GM12878 (cell line): ENCODE measurements around the gene HDAC9. TPM values are rescaled to one million over a fixed set of nuclear protein-coding genes. Genes with fewer than 3 reads are reported as not detected.

Experiments used
- ATAC-seq: fragments of 200-7000 bp; cut with Tn5 transposase; 3 replicates; pipeline ENCODE4 v1.9.1; 2020; ENCODE audit warnings: mild to moderate bottlenecking, moderate library complexity
- BruUV-seq: library from RNA; stranded (reverse); fragments of 400-500 nt; replicated peaks from 2 replicates; lab custom pipeline; 2021; lab: Mats Ljungman, UMichigan
- CTCF ChIA-PET: fragments of 300-600 bp; sonication (Branson Sonifier 250); formaldehyde crosslinking; extraction: SDS; loops from one replicate; lab custom pipeline; 2021; ENCODE audit warnings: inconsistent platforms; lab: Yijun Ruan, JAX
- POLR2A ChIA-PET: fragments of 350-600 bp; formaldehyde crosslinking; extraction: SDS; loops from one replicate; lab custom pipeline; 2021; ENCODE audit warnings: inconsistent platforms; lab: Charles Lee
- RAD21 ChIA-PET: fragments of 300-600 bp; sonication (Branson Sonifier 250); formaldehyde crosslinking; loops from one replicate; lab custom pipeline; 2023; ENCODE audit warnings: antibody characterized with exemption; ENCODE audit not compliant: unreplicated experiment; lab: Charles Lee
- SMC1A ChIA-PET: fragments of 300-600 bp; sonication (Branson Sonifier 250); formaldehyde crosslinking; loops from one replicate; lab custom pipeline; 2023; ENCODE audit not compliant: unreplicated experiment, uncharacterized antibody; lab: Charles Lee
- DNase-seq: peaks from one replicate; pipeline ENCODE4 v3.0.0-alpha.2; 2011; ENCODE audit warnings: low read depth, low spot score
- FAIRE-seq: peaks from 3 replicates; lab custom pipeline; 2011; peaks lifted over from hg19 to GRCh38; lab: Jason Lieb, UNC
- H2AFZ ChIP-seq: 2 replicates; pipeline ENCODE4 v1.6.0; 2011; ENCODE audit warnings: low read depth, low read length, control low read depth; ENCODE audit not compliant: control insufficient read depth
- H3K27ac ChIP-seq: 2 replicates; pipeline ENCODE4 v1.5.1; 2011; ENCODE audit warnings: control low read depth; ENCODE audit not compliant: control insufficient read depth, insufficient read depth
- H3K27me3 ChIP-seq, 2 experiments: replicated peaks in 1 of 2; 2 replicates each; pipeline versions ENCODE4 v1.6.0 to v1.6.1; 2011; ENCODE audit warnings: low read length in 1 of 2; ENCODE audit not compliant: control insufficient read depth in 2 of 2, insufficient read depth in 2 of 2
- H3K36me3 ChIP-seq, 2 experiments: 2 replicates each; pipeline ENCODE4 v1.5.1; 2011; ENCODE audit warnings: low read length in 1 of 2; ENCODE audit not compliant: control insufficient read depth in 2 of 2, insufficient read depth in 2 of 2
- H3K4me1 ChIP-seq: 2 replicates; pipeline ENCODE4 v1.6.1; 2011; ENCODE audit warnings: mild to moderate bottlenecking, low read length, moderate library complexity, mixed read lengths; ENCODE audit not compliant: control insufficient read depth, insufficient read depth
- H3K4me2 ChIP-seq: 2 replicates; pipeline ENCODE4 v1.6.0; 2011; ENCODE audit warnings: control low read depth; ENCODE audit not compliant: control insufficient read depth, insufficient read depth
- H3K4me3 ChIP-seq: fragments of 200-600 bp; sonication (generic); 2 replicates; pipeline ENCODE4 v1.5.1; 2016
- H3K79me2 ChIP-seq: 2 replicates; pipeline ENCODE4 v1.6.0; 2011; ENCODE audit warnings: low read length; ENCODE audit not compliant: control insufficient read depth, insufficient read depth
- H3K9ac ChIP-seq: 2 replicates; pipeline ENCODE4 v1.8.0; 2011; ENCODE audit warnings: low read length, control low read depth, mixed read lengths; ENCODE audit not compliant: control insufficient read depth, insufficient read depth
- H3K9me3 ChIP-seq: replicated peaks from 3 replicates; pipeline ENCODE4 v1.5.1; 2011; ENCODE audit warnings: mild to moderate bottlenecking, low read length; ENCODE audit not compliant: control insufficient read depth, insufficient read depth
- H4K20me1 ChIP-seq: 2 replicates; pipeline ENCODE4 v1.6.0; 2011; ENCODE audit not compliant: control insufficient read depth, insufficient read depth
- IRF3 ChIP-seq: fragments of 450-650 bp; IDR thresholded peaks from 2 replicates; pipeline ENCODE4 v1.6.1; 2014; ENCODE audit warnings: mild to moderate bottlenecking
- JUNB ChIP-seq: IDR thresholded peaks from 2 replicates; pipeline ENCODE4 v1.6.1; 2016; ENCODE audit warnings: antibody characterized with exemption, mild to moderate bottlenecking
- ZBTB33 ChIP-seq: fragments of 450-650 bp; IDR thresholded peaks from 2 replicates; pipeline ENCODE4 v1.6.1; 2017; ENCODE audit warnings: mild to moderate bottlenecking
- WGBS: methylation state at CpG from one replicate; pipeline ENCODE4 v1.1.6; 2016; ENCODE audit warnings: low lambda C conversion rate; ENCODE audit not compliant: insufficient replicate concordance, insufficient coverage; ENCODE audit errors: missing lambda C conversion rate; 5-methylcytosine and 5-hydroxymethylcytosine counted together
- in situ Hi-C: fragments of 300-500 bp; cut with MboI; formaldehyde crosslinking; loops from 9 replicates; pipeline ENCODE4 v1.14.3; 2018; ENCODE audit warnings: mixed read lengths
- intact Hi-C: fragments of 100-400 bp; cut with micrococcal nuclease; formaldehyde crosslinking; loops from one replicate; pipeline ENCODE4 v1.14.2; 2022; ENCODE audit not compliant: unreplicated experiment
- polyA plus RNA-seq, 11 experiments: library from polyadenylated mRNA; depleted of rRNA in 4 of 11; unstranded in 6 of 11; stranded (reverse) in 5 of 11; fragments of >200 nt; fragmentation: Nextera tagmentation in 4 of 11; fragmentation: Illumina TruSeq in 1 of 11; extraction: Ambion mirVana in 4 of 11; extraction: Trizol in 1 of 11; gene quantifications; 1 replicate in 1 of 11; 2 replicates in 10 of 11; pipeline versions ENCODE4 v1.2.1 to v1.2.3, GENCODE V29; 2011 to 2016; ENCODE audit warnings: inconsistent platforms in 2 of 11, missing spikeins in 2 of 11, low read depth in 1 of 11
- total RNA-seq, 4 experiments: library from RNA; depleted of rRNA in 3 of 4; stranded (reverse); fragments of >200 nt in 3 of 4; fragmentation: Illumina TruSeq in 1 of 4; extraction: Trizol in 1 of 4; gene quantifications; 2 replicates each; pipeline versions ENCODE4 v1.2.1 to v1.2.3, GENCODE V29; 2013 to 2021

The HDAC9 gene
- total and polyA plus RNA-seq, 10 of the 15 experiments (the other 5 are each of a cell fraction or from before 2014, with no cell fraction given), result 0.73 to 12.8 (median 0.92) TPM

GRCh38 chr7:18971839-18972238, 476.3 kb downstream of the HDAC9 start (continued):
- TF ChIP-seq ZBTB33 (no peak), JUNB (no peak)

- ATAC-seq (no peak), DNase-seq (no peak), FAIRE-seq (no peak)
- ChIA-PET RAD21 (no interaction called here), SMC1A (no interaction called here), POLR2A (no interaction called here), CTCF (no interaction called here)
- no peaks in the 10 kb centered on the region for H3K9me3 ChIP-seq
- no peak overlapping the region for H3K9ac ChIP-seq
- no peaks in the 10 kb centered on the region for H3K27me3 ChIP-seq
- H2AFZ ChIP-seq, result no peak overlapping the region
- no peak for TF ChIP-seq IRF3
- in situ Hi-C loops, result no loop called here
- WGBS, result 11% methylated on average over 1 of the region's 1 CpG
- intact Hi-C loops, result no loop called here
- H3K27ac ChIP-seq, result no peak overlapping the region
- no TSS peak for BruUV-seq
- no peaks in the 10 kb centered on the region for H3K36me3 ChIP-seq
- no peaks in the 10 kb centered on the region for H3K79me2 ChIP-seq
- no peak overlapping the region for H3K4me2 ChIP-seq
- no peak overlapping the region for H3K4me3 ChIP-seq
- no peaks in the 10 kb centered on the region for H3K4me1 ChIP-seq
- H4K20me1 ChIP-seq, result no peaks in the 10 kb centered on the region
Observed at GRCh38 chr7:18974803-18975202, 479.3 kb downstream of the HDAC9 start.
